Duodenal mucosa (tissue), 2 donors: ENCODE measurements around the gene DHRS1.
A peak's percentile ranks its signal among the peaks of the same experiment; 100 is the strongest.

Source experiments
- H3K27ac ChIP-seq: one replicate; pipeline ENCODE4 v1.7.0; 2013; ENCODE audit warnings: low read depth, low read length
- H3K27me3 ChIP-seq, 2 donors: one replicate each; pipeline ENCODE4 v1.7.0; 2013; ENCODE audit warnings: low read length in 2 of 2, control low read depth in 1 of 2; ENCODE audit not compliant: insufficient read depth in 2 of 2, control insufficient read depth in 1 of 2
- H3K36me3 ChIP-seq, 2 donors: one replicate each; pipeline ENCODE4 v1.7.0; 2013; ENCODE audit warnings: low read length in 2 of 2, control low read depth in 1 of 2; ENCODE audit not compliant: insufficient read depth in 2 of 2, control insufficient read depth in 1 of 2
- H3K4me1 ChIP-seq, 2 donors: one replicate each; pipeline ENCODE4 v1.7.0; 2013; ENCODE audit warnings: low read length in 2 of 2, control low read depth in 1 of 2; ENCODE audit not compliant: insufficient read depth in 2 of 2, control insufficient read depth in 1 of 2
- H3K4me3 ChIP-seq, 2 donors: one replicate each; pipeline ENCODE4 v1.7.0; 2013; ENCODE audit warnings: low read length in 2 of 2, low read depth in 1 of 2
- H3K9ac ChIP-seq, 2 donors: one replicate each; pipeline ENCODE4 v1.7.0; 2013; ENCODE audit warnings: low read length in 2 of 2, low read depth in 1 of 2
- H3K9me3 ChIP-seq, 2 donors: one replicate each; pipeline ENCODE4 v1.7.0; 2013; ENCODE audit warnings: low read length in 2 of 2, control low read depth in 1 of 2; ENCODE audit not compliant: control insufficient read depth in 1 of 2

Gene DHRS1

GRCh38 chr14:24299255-24300191, at the start of gene DHRS1, which contains the start of gene NOP9:
DHRS1 (minus strand) TSS chr14:24299780; CDS start chr14:24299106, 674 bp downstream.
NOP9 (plus strand) TSS chr14:24299850; CDS start chr14:24299955, 105 bp downstream.
- peaks cover 38 to 51% of the 10 kb centered on the region in 2 donors for H3K36me3 ChIP-seq
- peak within 1 kb of the TSS; percentile 90 for H3K27ac ChIP-seq

GRCh38 chr14:24348186-24348585, 48.6 kb upstream of the DHRS1 start:
- peaks cover 0 to 4% of the 10 kb centered on the region in 2 donors for H3K27me3 ChIP-seq
- H3K36me3 ChIP-seq = no peaks in the 10 kb centered on the region
- no peak overlapping the region for H3K9ac ChIP-seq
- no peaks in the 10 kb centered on the region for H3K9me3 ChIP-seq
- no peak overlapping the region for H3K27ac ChIP-seq
- H3K4me3 ChIP-seq = no peak overlapping the region
- peaks cover 12 to 17% of the 10 kb centered on the region in 2 donors for H3K4me1 ChIP-seq

More at GRCh38 chr14:24299255-24300191, at the start of gene DHRS1, which contains the start of gene NOP9:
- peak within 1 kb of the TSS; percentile 97 to 99 for H3K9ac ChIP-seq
- H3K4me1 ChIP-seq = peaks cover 60 to 64% of the 10 kb centered on the region in 2 donors
- H3K9me3 ChIP-seq = no peaks in the 10 kb centered on the region
- H3K4me3 ChIP-seq = peak within 1 kb of the TSS; percentile 85 to 93
- no peaks in the 10 kb centered on the region for H3K27me3 ChIP-seq

GRCh38 chr14:24347134-24347533, 47.6 kb upstream of the DHRS1 start:
- no peak overlapping the region for H3K4me3 ChIP-seq
- no peak overlapping the region for H3K27ac ChIP-seq
- H3K9me3 ChIP-seq = no peaks in the 10 kb centered on the region
- peaks cover 12 to 17% of the 10 kb centered on the region in 2 donors for H3K4me1 ChIP-seq
- no peak overlapping the region for H3K9ac ChIP-seq
- H3K27me3 ChIP-seq = peaks cover 0 to 4% of the 10 kb centered on the region in 2 donors
- H3K36me3 ChIP-seq = no peaks in the 10 kb centered on the region

- no peaks in the 10 kb centered on the region for H3K27me3 ChIP-seq
- no peaks in the 10 kb centered on the region for H3K9me3 ChIP-seq
- H3K36me3 ChIP-seq = no peaks in the 10 kb centered on the region
- no peak overlapping the region for H3K4me3 ChIP-seq
- H3K27ac ChIP-seq = no peak overlapping the region
- peaks cover 19 to 20% of the 10 kb centered on the region in 2 donors for H3K4me1 ChIP-seq
- H3K9ac ChIP-seq = no peak overlapping the region
Observed at GRCh38 chr14:24343795-24344660, 44.4 kb upstream of the DHRS1 start.

GRCh38 chr14:24342889-24343288, 43.3 kb upstream of the DHRS1 start:
- no peak overlapping the region for H3K27ac ChIP-seq
- no peak overlapping the region for H3K4me3 ChIP-seq
- H3K4me1 ChIP-seq = peaks cover 30% of the 10 kb centered on the region in 2 donors
- no peaks in the 10 kb centered on the region for H3K9me3 ChIP-seq
- no peak overlapping the region for H3K9ac ChIP-seq
- no peaks in the 10 kb centered on the region for H3K27me3 ChIP-seq
- peaks cover 2 to 4% of the 10 kb centered on the region in 2 donors for H3K36me3 ChIP-seq

- Histone ChIP-seq H3K27ac (no peak overlapping the region), H3K4me3 (no peak overlapping the region), H3K4me1 (peaks cover 21 to 22% of the 10 kb centered on the region in 2 donors), H3K9me3 (no peaks in the 10 kb centered on the region), H3K9ac (no peak overlapping the region), H3K27me3 (peaks cover 0 to 5% of the 10 kb centered on the region in 2 donors), H3K36me3 (peaks cover 7 to 25% of the 10 kb centered on the region in 2 donors)
Observed at GRCh38 chr14:24340606-24341005, 41.0 kb upstream of the DHRS1 start.

- Histone ChIP-seq H3K9me3 (no peaks in the 10 kb centered on the region), H3K27ac (peak within 1 kb of the TSS; percentile 60), H3K27me3 (peaks cover 8 to 16% of the 10 kb centered on the region in 2 donors), H3K4me1 (peaks cover 26 to 28% of the 10 kb centered on the region in 2 donors), H3K36me3 (peaks cover 7 to 25% of the 10 kb centered on the region in 2 donors), H3K9ac (peak within 1 kb of the TSS; percentile 88 to 90), H3K4me3 (peak within 1 kb of the TSS; percentile 88 to 95)
Observed at GRCh38 chr14:24339284-24340151, 39.9 kb upstream of the DHRS1 start, which contains the start of gene RIPK3. RIPK3 (minus strand) TSS chr14:24339991; CDS start chr14:24339826, 165 bp downstream.

GRCh38 chr14:24338843-24339242, 39.3 kb upstream of the DHRS1 start:
- peaks cover 30 to 33% of the 10 kb centered on the region in 2 donors for H3K4me1 ChIP-seq
- H3K36me3 ChIP-seq = peaks cover 7 to 25% of the 10 kb centered on the region in 2 donors
- peak overlapping the region; percentile 88 to 90 for H3K9ac ChIP-seq
- peaks cover 8 to 23% of the 10 kb centered on the region in 2 donors for H3K27me3 ChIP-seq
- H3K9me3 ChIP-seq = no peaks in the 10 kb centered on the region
- peak overlapping the region; percentile 88 to 95 for H3K4me3 ChIP-seq
- no peak overlapping the region for H3K27ac ChIP-seq

- Histone ChIP-seq H3K4me1 (peaks cover 37% of the 10 kb centered on the region in 2 donors), H3K9me3 (no peaks in the 10 kb centered on the region), H3K36me3 (peaks cover 7 to 25% of the 10 kb centered on the region in 2 donors), H3K4me3 (no peak overlapping the region), H3K27ac (no peak overlapping the region), H3K9ac (no peak overlapping the region), H3K27me3 (peaks cover 8 to 23% of the 10 kb centered on the region in 2 donors)
Observed at GRCh38 chr14:24337824-24338175, 38.2 kb upstream of the DHRS1 start.
